Transverse colon (tissue), 4 donors: ENCODE data around the gene SEZ6.

ENCODE experiments used
- CTCF ChIP-seq, 5 experiments: fragments of 200-600 bp in 3 of 5; fragments of 450-650 bp in 2 of 5; sonication (generic) in 3 of 5; IDR thresholded peaks; 1 replicate in 2 of 5; 2 replicates in 3 of 5; pipeline ENCODE4 v1.5.1; 2016 to 2017; ENCODE audit warnings: antibody characterized with exemption in 5 of 5, inconsistent platforms in 3 of 5, mild to moderate bottlenecking in 2 of 5, moderate library complexity in 1 of 5
- EP300 ChIP-seq: sonication (generic); formaldehyde crosslinking; IDR thresholded peaks from one replicate; pipeline ENCODE4 v1.6.1; 2017; ENCODE audit warnings: antibody characterized with exemption, low read depth
- POLR2A ChIP-seq: fragments of 450-650 bp; IDR thresholded peaks from one replicate; pipeline ENCODE4 v1.6.1; 2016; ENCODE audit warnings: antibody characterized with exemption, mild to moderate bottlenecking, moderate library complexity
- POLR2AphosphoS5 ChIP-seq, 3 donors: sonication (generic); formaldehyde crosslinking; IDR thresholded peaks; one replicate each; pipeline ENCODE4 v1.6.1; 2016; ENCODE audit warnings: antibody characterized with exemption in 3 of 3

- TF ChIP-seq EP300 (no peak), POLR2A (no peak), CTCF (IDR thresholded peaks at IDR 0.05) (no peak), POLR2AphosphoS5 (IDR thresholded peaks at IDR 0.05) (no peak)
Measured at GRCh38 chr17:28929787-28930186, 76.0 kb downstream of the SEZ6 start.
